ENCODE measurements around the gene LIN37. TPM values are rescaled to one million over a fixed set of nuclear protein-coding genes. Genes with fewer than 3 reads are reported as not detected.
A peak's percentile ranks its signal among the peaks of the same experiment; 100 is the strongest.

Gene LIN37
- total and polyA plus RNA-seq, 2 experiments from 2014 or later, result 12.0 to 13.6 TPM

- Histone ChIP-seq H4K20me1 (ENCODE audit: insufficient read depth, poor library complexity, severe bottlenecking) (no peaks in the 10 kb centered on the region), H3K4me3 (no peak overlapping the region), H2AFZ (no peak overlapping the region), H3K36me3 (replicated peaks; ENCODE audit: insufficient read depth, low read depth) (no peaks in the 10 kb centered on the region), H3K9me3 (ENCODE audit: low read depth) (no peaks in the 10 kb centered on the region), H3K9me2 (replicated peaks; ENCODE audit: insufficient read depth) (no peaks in the 10 kb centered on the region), H3K27me3 (peaks cover 2% of the 10 kb centered on the region), H3K4me2 (no peak overlapping the region), H3K79me2 (peaks cover 21% of the 10 kb centered on the region), H3K27ac (no peak overlapping the region), H3K4me1 (ENCODE audit: insufficient read depth) (peaks cover 27% of the 10 kb centered on the region)
- no peak for DNase-seq (ENCODE audit: low spot score)
- WGBS (ENCODE audit: low lambda C conversion rate, missing lambda C conversion rate), result 98% methylated on average over 20 of the region's 20 CpGs
- TF ChIP-seq CTCF (IDR thresholded peaks at IDR 0.05; ENCODE audit: poor library complexity) (no peak), EZH2phosphoT487 (IDR thresholded peaks at IDR 0.05; ENCODE audit: low read depth, severe bottlenecking, unreplicated experiment) (no peak), EZH2 (IDR thresholded peaks at IDR 0.05; ENCODE audit: borderline replicate concordance) (no peak)
These were observed 4.5 kb downstream of the LIN37 start for GRCh38 chr19:35752746-35753350.

- no peak overlapping the region for H3K27ac ChIP-seq
- H3K36me3 ChIP-seq (replicated peaks; ENCODE audit: insufficient read depth, low read depth), result no peaks in the 10 kb centered on the region
- H3K79me2 ChIP-seq, result peaks cover 21% of the 10 kb centered on the region
- no peak overlapping the region for H3K4me2 ChIP-seq
- peaks cover 30% of the 10 kb centered on the region for H3K4me1 ChIP-seq (ENCODE audit: insufficient read depth)
- no peaks in the 10 kb centered on the region for H4K20me1 ChIP-seq (ENCODE audit: insufficient read depth, poor library complexity, severe bottlenecking)
- no peak for DNase-seq (ENCODE audit: low spot score)
- H3K9me3 ChIP-seq (ENCODE audit: low read depth), result no peaks in the 10 kb centered on the region
- no peak overlapping the region for H2AFZ ChIP-seq
- no peaks in the 10 kb centered on the region for H3K9me2 ChIP-seq (replicated peaks; ENCODE audit: insufficient read depth)
- H3K27me3 ChIP-seq, result peaks cover 2% of the 10 kb centered on the region
- WGBS (ENCODE audit: low lambda C conversion rate, missing lambda C conversion rate), result 93% methylated on average over 19 of the region's 20 CpGs
- H3K4me3 ChIP-seq, result no peak overlapping the region
- TF ChIP-seq CTCF (IDR thresholded peaks at IDR 0.05; ENCODE audit: poor library complexity), result no peak
- no peak for TF ChIP-seq EZH2 (IDR thresholded peaks at IDR 0.05; ENCODE audit: borderline replicate concordance)
- no peak for TF ChIP-seq EZH2phosphoT487 (IDR thresholded peaks at IDR 0.05; ENCODE audit: low read depth, severe bottlenecking, unreplicated experiment)
These were observed 5.4 kb downstream of the LIN37 start for GRCh38 chr19:35753634-35754369.

- Histone ChIP-seq H4K20me1 (ENCODE audit: insufficient read depth, poor library complexity, severe bottlenecking) (no peaks in the 10 kb centered on the region), H3K4me1 (ENCODE audit: insufficient read depth) (peaks cover 28% of the 10 kb centered on the region), H3K9me3 (ENCODE audit: low read depth) (no peaks in the 10 kb centered on the region), H3K79me2 (peaks cover 23% of the 10 kb centered on the region), H3K4me3 (no peak overlapping the region), H3K27ac (peak overlapping the region; percentile 97), H3K27me3 (peaks cover 2% of the 10 kb centered on the region), H3K9me2 (replicated peaks; ENCODE audit: insufficient read depth) (no peaks in the 10 kb centered on the region), H3K4me2 (peak overlapping the region; percentile 74), H2AFZ (no peak overlapping the region), H3K36me3 (replicated peaks; ENCODE audit: insufficient read depth, low read depth) (no peaks in the 10 kb centered on the region)
- DNase-seq (ENCODE audit: low spot score), result no peak
- 93% methylated on average over 10 of the region's 13 CpGs for WGBS (ENCODE audit: low lambda C conversion rate, missing lambda C conversion rate)
- TF ChIP-seq EZH2 (IDR thresholded peaks at IDR 0.05; ENCODE audit: borderline replicate concordance) (no peak), CTCF (IDR thresholded peaks at IDR 0.05; ENCODE audit: poor library complexity) (no peak), EZH2phosphoT487 (IDR thresholded peaks at IDR 0.05; ENCODE audit: low read depth, severe bottlenecking, unreplicated experiment) (no peak)
These were observed 6.2 kb downstream of the LIN37 start for GRCh38 chr19:35754370-35755130.

All from hepatocyte (in vitro differentiated cells).